Measurements from ENCODE around the gene RASGRF2. TPM values are rescaled to one million over a fixed set of nuclear protein-coding genes. Genes with fewer than 3 reads are reported as not detected.

RASGRF2 gene
- total RNA-seq, 2 experiments from 2014 or later = 0.06 to 0.13 TPM

DNA sequence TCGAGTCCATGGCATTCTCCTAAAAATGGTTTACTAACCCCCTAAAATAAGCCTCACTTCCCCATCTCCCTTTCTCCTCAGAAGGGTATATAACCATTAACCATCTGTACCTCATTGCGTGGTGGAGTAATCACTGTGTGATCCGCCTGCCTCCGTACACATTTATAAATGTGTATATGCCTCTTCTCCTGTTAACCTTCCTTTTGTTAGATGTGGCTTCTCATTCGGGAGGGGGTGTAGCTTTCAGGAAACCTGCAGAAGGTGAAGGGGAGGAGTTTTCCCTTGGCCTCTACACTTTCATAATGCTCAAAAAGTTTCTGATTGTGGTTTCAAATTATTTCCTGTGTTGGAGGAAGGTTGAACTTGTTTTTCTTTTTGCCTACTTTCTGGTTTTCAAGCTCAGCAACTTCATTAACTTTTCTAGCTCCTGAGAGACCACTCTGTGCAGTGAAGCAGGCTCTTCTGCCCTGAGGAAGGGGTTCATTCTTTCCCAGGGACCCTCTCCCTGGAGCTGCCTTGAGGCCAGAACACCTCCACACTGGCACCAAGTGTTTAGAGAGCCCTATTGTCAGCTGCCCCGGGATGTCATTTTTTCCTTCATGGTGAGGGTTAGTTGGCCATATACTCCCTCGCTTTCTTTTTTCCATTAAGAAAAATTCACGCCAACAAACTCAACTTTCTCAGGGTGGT, 46.9 kb downstream of the RASGRF2 start:
- TF ChIP-seq CTCF (conservative IDR thresholded peaks at IDR 0.05; ENCODE audit: low read length) = no peak
- TF ChIP-seq EZH2phosphoT487 (IDR thresholded peaks at IDR 0.05; ENCODE audit: borderline replicate concordance, low read depth, low read length) = no peak
- DNase-seq (ENCODE audit: low spot score) = no peak
- no peak overlapping the region for H3K4me3 ChIP-seq (ENCODE audit: low read depth, low read length, poor library complexity, severe bottlenecking)
- no peaks in the 10 kb centered on the region for H3K36me3 ChIP-seq (ENCODE audit: insufficient read depth, low read length)
- H4K20me1 ChIP-seq (ENCODE audit: insufficient read depth, low read length) = no peaks in the 10 kb centered on the region
- ChIA-PET POLR2A (no interaction called here), CTCF (ENCODE audit: unreplicated experiment) (no interaction called here)
- no peaks in the 10 kb centered on the region for H3K9me2 ChIP-seq (ENCODE audit: insufficient read depth, low read length)
- intact Hi-C loops (cut with micrococcal nuclease; ENCODE audit: unreplicated experiment) = no loop called here
- no peaks in the 10 kb centered on the region for H3K9me3 ChIP-seq (ENCODE audit: low read length)
- no TSS peak for BruUV-seq (replicated peaks)
- no peak overlapping the region for H3K4me2 ChIP-seq (ENCODE audit: low read length)
- no peaks in the 10 kb centered on the region for H3K79me2 ChIP-seq (ENCODE audit: insufficient read depth, low read depth, low read length)
- no peak overlapping the region for H3K27ac ChIP-seq (ENCODE audit: low read depth, low read length, poor library complexity, severe bottlenecking)
- no peaks in the 10 kb centered on the region for H3K4me1 ChIP-seq (ENCODE audit: insufficient read depth, low read length, poor library complexity, severe bottlenecking)
- H2AFZ ChIP-seq (ENCODE audit: low read length) = no peak overlapping the region

DNA sequence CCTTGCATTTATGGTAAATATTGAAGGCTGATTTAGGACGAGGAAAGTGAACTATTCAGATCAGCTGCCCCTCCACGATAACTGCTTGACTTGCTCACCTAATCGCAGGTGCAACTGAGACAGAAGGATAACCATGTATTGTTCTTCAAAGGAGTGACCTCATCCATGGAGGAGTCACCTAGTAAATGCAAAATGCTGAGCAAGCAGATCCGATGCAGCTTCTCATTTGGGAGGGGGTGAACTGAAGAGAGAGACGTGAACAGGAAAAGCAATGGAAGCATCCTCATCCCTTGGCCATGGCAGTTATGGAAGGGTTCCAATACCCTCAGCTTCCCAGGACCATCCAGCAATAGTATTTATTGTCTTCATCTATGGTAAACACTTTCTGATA, 47.5 kb downstream of the RASGRF2 start:
- Histone ChIP-seq H3K36me3 (ENCODE audit: insufficient read depth, low read length) (no peaks in the 10 kb centered on the region), H3K27ac (ENCODE audit: low read depth, low read length, poor library complexity, severe bottlenecking) (no peak overlapping the region), H2AFZ (ENCODE audit: low read length) (no peak overlapping the region), H3K4me1 (ENCODE audit: insufficient read depth, low read length, poor library complexity, severe bottlenecking) (no peaks in the 10 kb centered on the region), H4K20me1 (ENCODE audit: insufficient read depth, low read length) (no peaks in the 10 kb centered on the region), H3K4me2 (ENCODE audit: low read length) (no peak overlapping the region), H3K79me2 (ENCODE audit: insufficient read depth, low read depth, low read length) (no peaks in the 10 kb centered on the region), H3K9me2 (ENCODE audit: insufficient read depth, low read length) (no peaks in the 10 kb centered on the region), H3K9me3 (ENCODE audit: low read length) (no peaks in the 10 kb centered on the region), H3K4me3 (ENCODE audit: low read depth, low read length, poor library complexity, severe bottlenecking) (no peak overlapping the region)
- no peak for DNase-seq (ENCODE audit: low spot score)
- BruUV-seq (replicated peaks) = no TSS peak
- intact Hi-C loops (cut with micrococcal nuclease; ENCODE audit: unreplicated experiment) = no loop called here
- ChIA-PET CTCF (ENCODE audit: unreplicated experiment) (no interaction called here), POLR2A (no interaction called here)
- TF ChIP-seq EZH2phosphoT487 (IDR thresholded peaks at IDR 0.05; ENCODE audit: borderline replicate concordance, low read depth, low read length) (no peak), CTCF (conservative IDR thresholded peaks at IDR 0.05; ENCODE audit: low read length) (no peak)

GRCh38 chr5:81010336-81011169, 50.4 kb downstream of the RASGRF2 start:
- TF ChIP-seq EZH2phosphoT487 (IDR thresholded peaks at IDR 0.05; ENCODE audit: borderline replicate concordance, low read depth, low read length) (no peak), CTCF (conservative IDR thresholded peaks at IDR 0.05; ENCODE audit: low read length) (no peak)
- Histone ChIP-seq H3K4me1 (ENCODE audit: insufficient read depth, low read length, poor library complexity, severe bottlenecking) (no peaks in the 10 kb centered on the region), H3K4me3 (ENCODE audit: low read depth, low read length, poor library complexity, severe bottlenecking) (no peak overlapping the region), H3K4me2 (ENCODE audit: low read length) (no peak overlapping the region), H4K20me1 (ENCODE audit: insufficient read depth, low read length) (no peaks in the 10 kb centered on the region), H3K9me2 (ENCODE audit: insufficient read depth, low read length) (no peaks in the 10 kb centered on the region), H3K79me2 (ENCODE audit: insufficient read depth, low read depth, low read length) (no peaks in the 10 kb centered on the region), H2AFZ (ENCODE audit: low read length) (no peak overlapping the region), H3K27ac (ENCODE audit: low read depth, low read length, poor library complexity, severe bottlenecking) (no peak overlapping the region), H3K36me3 (ENCODE audit: insufficient read depth, low read length) (no peaks in the 10 kb centered on the region), H3K9me3 (ENCODE audit: low read length) (no peaks in the 10 kb centered on the region)
- BruUV-seq (replicated peaks) = no TSS peak
- intact Hi-C loops (cut with micrococcal nuclease; ENCODE audit: unreplicated experiment) = no loop called here
- DNase-seq (ENCODE audit: low spot score) = no peak
- POLR2A ChIA-PET = interaction anchor here (1.6 kb wide), 1 partner anchor 14 kb away, joined by 4 read pairs; no protein-coding TSS in a partner anchor
- CTCF ChIA-PET (ENCODE audit: unreplicated experiment) = interaction anchor here (0.6 kb wide), 1 partner anchor 1330 kb away, joined by 4 read pairs; no protein-coding TSS in a partner anchor
